Type B pancreatic cell (in vitro differentiated cells): ENCODE data around the gene GLDN. TPM values are rescaled to one million over a fixed set of nuclear protein-coding genes. Genes with fewer than 3 reads are reported as not detected.

Experiments
- DNase-seq: peaks from one replicate; pipeline ENCODE4 v3.0.0; 2021; ENCODE audit warnings: mixed read lengths; ENCODE audit not compliant: unreplicated experiment; ENCODE audit errors: extremely low spot score
- H3K27ac Mint-ChIP-seq: 2 replicates; pipeline ENCODE4 v1.8.0; 2021; ENCODE audit warnings: mild to moderate bottlenecking, mixed read lengths
- H3K27me3 Mint-ChIP-seq: 2 replicates; pipeline ENCODE4 v1.8.0; 2021; ENCODE audit warnings: mixed read lengths
- H3K36me3 Mint-ChIP-seq: 2 replicates; pipeline ENCODE4 v1.8.0; 2021; ENCODE audit warnings: mixed read lengths
- H3K4me1 Mint-ChIP-seq: one replicate; pipeline ENCODE4 v1.8.0; 2021; ENCODE audit warnings: mixed read lengths; ENCODE audit not compliant: unreplicated experiment
- H3K4me3 Mint-ChIP-seq: 2 replicates; pipeline ENCODE4 v1.8.0; 2021; ENCODE audit warnings: mild to moderate bottlenecking, mixed read lengths
- H3K9me3 Mint-ChIP-seq: 2 replicates; pipeline ENCODE4 v1.8.0; 2021; ENCODE audit warnings: mixed read lengths
- CTCF ChIP-seq: fragments of 200-600 bp; sonication (generic); conservative IDR thresholded peaks from 2 replicates; pipeline ENCODE4 v1.5.0; 2021; ENCODE audit warnings: antibody characterized with exemption, mild to moderate bottlenecking
- total RNA-seq: library from RNA; stranded (reverse); gene quantifications from 2 replicates; pipeline ENCODE4 v1.2.1, GENCODE V29; 2021; ENCODE audit warnings: low replicate concordance

Gene GLDN
- total RNA-seq, 1 donor from 2014 or later: 0.68 TPM

GRCh38 chr15:51349156-51349844 lies 7.8 kb downstream of the GLDN start:
- DNase-seq: no peak
- Mint-ChIP-seq H3K36me3 (no peaks in the 10 kb centered on the region), H3K27me3 (peaks cover 18% of the 10 kb centered on the region)

GRCh38 chr15:51350723-51351122 lies 9.3 kb downstream of the GLDN start:
- H3K4me3 Mint-ChIP-seq: no peak overlapping the region
- no peaks in the 10 kb centered on the region for H3K9me3 Mint-ChIP-seq
- H3K27ac Mint-ChIP-seq: no peak overlapping the region
- no peaks in the 10 kb centered on the region for H3K4me1 Mint-ChIP-seq
- peaks cover 12% of the 10 kb centered on the region for H3K27me3 Mint-ChIP-seq
- no peak for TF ChIP-seq CTCF
- no peaks in the 10 kb centered on the region for H3K36me3 Mint-ChIP-seq
- DNase-seq: no peak

More at GRCh38 chr15:51349156-51349844, 7.8 kb downstream of the GLDN start:
- no peaks in the 10 kb centered on the region for H3K9me3 Mint-ChIP-seq
- H3K4me1 Mint-ChIP-seq: no peaks in the 10 kb centered on the region
- no peak overlapping the region for H3K27ac Mint-ChIP-seq
- TF ChIP-seq CTCF: no peak
- no peak overlapping the region for H3K4me3 Mint-ChIP-seq

- DNase-seq: no peak
- no peaks in the 10 kb centered on the region for H3K4me1 Mint-ChIP-seq
- H3K9me3 Mint-ChIP-seq: no peaks in the 10 kb centered on the region
- H3K4me3 Mint-ChIP-seq: no peak overlapping the region
- H3K27ac Mint-ChIP-seq: no peak overlapping the region
- peaks cover 12% of the 10 kb centered on the region for H3K27me3 Mint-ChIP-seq
- H3K36me3 Mint-ChIP-seq: no peaks in the 10 kb centered on the region
- TF ChIP-seq CTCF: no peak
Measured at GRCh38 chr15:51353976-51354375, 12.5 kb downstream of the GLDN start.

- Mint-ChIP-seq H3K27ac (no peak overlapping the region), H3K4me3 (no peak overlapping the region), H3K9me3 (no peaks in the 10 kb centered on the region), H3K27me3 (peaks cover 12% of the 10 kb centered on the region), H3K4me1 (no peaks in the 10 kb centered on the region), H3K36me3 (no peaks in the 10 kb centered on the region)
- DNase-seq: no peak
- no peak for TF ChIP-seq CTCF
Measured at GRCh38 chr15:51355096-51355495, 13.6 kb downstream of the GLDN start.

- H3K4me3 Mint-ChIP-seq: no peak overlapping the region
- H3K27ac Mint-ChIP-seq: no peak overlapping the region
- TF ChIP-seq CTCF: no peak
- H3K27me3 Mint-ChIP-seq: peaks cover 12% of the 10 kb centered on the region
- H3K4me1 Mint-ChIP-seq: no peaks in the 10 kb centered on the region
- H3K9me3 Mint-ChIP-seq: no peaks in the 10 kb centered on the region
- no peaks in the 10 kb centered on the region for H3K36me3 Mint-ChIP-seq
- no peak for DNase-seq
Measured at GRCh38 chr15:51356147-51356546, 14.7 kb downstream of the GLDN start.

- no peak overlapping the region for H3K4me3 Mint-ChIP-seq
- H3K4me1 Mint-ChIP-seq: no peaks in the 10 kb centered on the region
- no peak for TF ChIP-seq CTCF
Measured at GRCh38 chr15:51356983-51357382, 15.5 kb downstream of the GLDN start.

More at GRCh38 chr15:51356983-51357382, 15.5 kb downstream of the GLDN start:
- Mint-ChIP-seq H3K27ac (no peak overlapping the region), H3K36me3 (no peaks in the 10 kb centered on the region), H3K27me3 (peaks cover 12% of the 10 kb centered on the region), H3K9me3 (no peaks in the 10 kb centered on the region)
- no peak for DNase-seq
